ENCODE measurements around the gene SENP3. TPM values are rescaled to one million over a fixed set of nuclear protein-coding genes. Genes with fewer than 3 reads are reported as not detected.

SENP3 gene
- 61.2 and 74.1 TPM in 2 replicates for total RNA-seq

DNA sequence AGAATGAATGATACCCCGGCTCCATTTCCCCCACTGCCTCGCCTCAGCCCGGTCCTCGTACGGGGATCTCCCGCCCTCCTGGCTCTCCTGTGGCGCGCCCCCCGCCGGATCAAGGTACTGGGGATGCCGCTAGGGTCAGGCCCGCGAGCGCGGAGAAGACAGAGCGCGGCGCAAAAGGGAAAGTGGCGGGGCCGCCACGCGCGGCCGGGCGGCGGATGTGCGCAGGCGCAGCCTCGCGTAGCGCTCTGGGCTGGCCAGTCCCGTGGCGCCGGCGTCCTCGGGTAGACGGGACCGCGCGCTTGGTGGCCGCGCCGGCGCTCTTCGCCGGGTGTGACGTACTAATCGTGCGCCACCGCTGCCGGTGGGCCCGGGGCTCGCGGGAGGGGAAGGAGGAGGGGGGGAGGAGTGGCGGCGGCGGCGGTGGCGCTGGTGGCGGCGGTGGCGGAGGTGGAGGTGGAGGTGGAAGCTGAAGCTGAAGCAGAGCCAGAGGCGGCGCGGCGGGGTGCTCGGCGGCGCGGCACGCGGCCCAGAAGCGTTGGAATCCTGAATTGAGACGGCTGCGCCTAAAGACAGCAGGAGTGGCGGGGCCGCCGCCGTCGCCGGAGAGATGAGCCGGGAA lies at the start of gene SENP3:
Gene SENP3 (plus strand): TSS at position 331 of the 619 bp plus-strand sequence. CDS start 1,158 bp downstream, outside the sequence.
- peak; percentile 77 to 94 for DNase-seq (ENCODE audit: low read depth in 2 of 2)

DNA sequence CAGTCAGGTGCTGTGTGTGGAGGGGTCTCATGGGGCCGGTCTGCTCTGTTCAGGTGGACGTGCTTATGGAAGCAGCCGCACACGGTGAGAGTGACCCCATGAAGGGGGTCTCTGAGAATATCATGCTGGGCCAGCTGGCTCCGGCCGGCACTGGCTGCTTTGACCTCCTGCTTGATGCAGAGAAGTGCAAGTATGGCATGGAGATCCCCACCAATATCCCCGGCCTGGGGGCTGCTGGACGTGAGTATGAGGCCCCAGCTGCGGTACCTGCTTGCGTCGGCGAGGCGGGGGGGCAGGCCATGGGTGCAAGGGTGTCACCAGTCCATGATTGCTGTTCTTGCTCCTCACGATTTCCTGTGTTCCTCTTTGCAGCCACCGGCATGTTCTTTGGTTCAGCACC lies 49.6 kb upstream of the SENP3 start:
- DNase-seq (ENCODE audit: low read depth in 2 of 2) = no peak

DNA sequence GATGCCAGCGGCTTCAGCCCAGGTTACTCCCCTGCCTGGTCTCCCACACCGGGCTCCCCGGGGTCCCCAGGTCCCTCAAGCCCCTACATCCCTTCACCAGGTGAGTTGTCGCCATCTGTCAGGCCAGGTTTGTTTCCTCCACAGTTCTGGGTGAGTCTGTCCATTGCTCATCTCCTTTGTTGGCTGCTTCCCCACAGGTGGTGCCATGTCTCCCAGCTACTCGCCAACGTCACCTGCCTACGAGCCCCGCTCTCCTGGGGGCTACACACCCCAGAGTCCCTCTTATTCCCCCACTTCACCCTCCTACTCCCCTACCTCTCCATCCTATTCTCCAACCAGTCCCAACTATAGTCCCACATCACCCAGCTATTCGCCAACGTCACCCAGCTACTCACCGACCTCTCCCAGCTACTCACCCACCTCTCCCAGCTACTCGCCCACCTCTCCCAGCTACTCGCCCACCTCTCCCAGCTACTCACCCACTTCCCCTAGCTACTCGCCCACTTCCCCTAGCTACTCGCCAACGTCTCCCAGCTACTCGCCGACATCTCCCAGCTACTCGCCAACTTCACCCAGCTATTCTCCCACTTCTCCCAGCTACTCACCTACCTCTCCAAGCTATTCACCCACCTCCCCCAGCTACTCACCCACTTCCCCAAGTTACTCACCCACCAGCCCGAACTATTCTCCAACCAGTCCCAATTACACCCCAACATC lies 48.7 kb upstream of the SENP3 start:
- DNase-seq (ENCODE audit: low read depth in 2 of 2) = no peak

DNA sequence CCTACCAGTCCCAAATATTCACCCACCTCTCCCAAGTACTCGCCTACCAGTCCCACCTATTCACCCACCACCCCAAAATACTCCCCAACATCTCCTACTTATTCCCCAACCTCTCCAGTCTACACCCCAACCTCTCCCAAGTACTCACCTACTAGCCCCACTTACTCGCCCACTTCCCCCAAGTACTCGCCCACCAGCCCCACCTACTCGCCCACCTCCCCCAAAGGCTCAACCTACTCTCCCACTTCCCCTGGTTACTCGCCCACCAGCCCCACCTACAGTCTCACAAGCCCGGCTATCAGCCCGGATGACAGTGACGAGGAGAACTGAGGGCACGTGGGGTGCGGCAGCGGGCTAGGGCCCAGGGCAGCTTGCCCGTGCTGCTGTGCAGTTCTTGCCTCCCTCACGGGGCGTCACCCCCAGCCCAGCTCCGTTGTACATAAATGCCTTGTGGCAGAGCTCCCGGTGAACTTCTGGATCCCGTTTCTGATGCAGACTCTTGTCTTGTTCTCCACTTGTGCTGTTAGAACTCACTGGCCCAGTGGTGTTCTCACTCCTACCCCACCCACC lies 47.8 kb upstream of the SENP3 start:
- no peak for DNase-seq (ENCODE audit: low read depth in 2 of 2)

DNA sequence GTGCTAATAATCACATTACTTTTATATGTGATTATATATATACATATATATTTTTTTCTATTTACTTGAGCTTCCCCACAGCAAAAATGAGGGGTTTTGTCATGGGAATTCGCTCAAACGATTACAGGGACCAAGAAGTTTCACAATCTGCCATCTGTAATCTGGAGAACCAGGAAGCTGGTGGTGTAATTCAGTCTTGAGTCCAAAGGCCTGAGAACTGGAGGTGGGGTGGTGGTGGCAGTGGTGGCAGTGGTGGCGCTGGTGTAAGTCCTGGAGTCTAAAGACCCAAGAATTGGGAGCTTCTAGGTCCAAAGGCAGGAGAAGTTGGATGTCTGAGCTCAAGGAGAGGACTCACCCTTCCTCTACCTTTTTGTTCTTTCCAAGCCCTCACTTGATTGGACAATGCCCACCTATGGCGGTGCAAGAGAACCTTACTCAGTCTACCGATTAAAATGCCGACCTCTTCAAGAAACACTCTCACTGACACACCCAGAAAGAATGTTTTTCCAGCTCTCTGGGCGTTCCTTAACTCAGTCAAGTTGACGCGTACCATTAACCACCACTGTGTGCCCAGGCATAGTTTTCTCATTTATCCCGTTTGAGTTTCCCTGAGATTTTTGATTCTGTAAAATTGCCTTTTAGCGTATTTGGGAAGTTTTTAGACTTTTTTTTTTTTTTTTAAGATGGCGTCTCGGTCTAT lies 45.7 kb upstream of the SENP3 start:
- DNase-seq (ENCODE audit: low read depth in 2 of 2) = no peak

DNA sequence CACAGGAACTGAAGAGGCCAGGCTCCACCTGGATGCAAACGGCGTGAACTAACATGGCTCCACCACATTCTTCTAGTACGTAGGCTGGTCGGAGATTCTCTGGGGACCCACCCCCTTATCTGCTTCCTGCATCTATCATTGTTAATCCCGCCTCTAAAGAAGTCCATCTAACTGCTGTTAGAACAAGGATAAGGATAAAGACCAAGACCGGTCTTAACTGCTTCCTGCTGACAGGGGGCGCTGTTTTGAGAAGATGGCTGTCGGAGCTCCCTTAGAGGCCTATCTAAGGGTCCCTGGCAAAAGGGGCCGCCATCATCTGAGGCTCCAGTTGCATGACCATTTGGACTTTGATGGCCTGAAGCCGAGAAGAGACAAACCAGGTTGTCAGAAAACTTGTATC lies 38.7 kb upstream of the SENP3 start:
- peak in 1 of 2 donors; percentile 30 for DNase-seq (ENCODE audit: low read depth in 2 of 2)

DNA sequence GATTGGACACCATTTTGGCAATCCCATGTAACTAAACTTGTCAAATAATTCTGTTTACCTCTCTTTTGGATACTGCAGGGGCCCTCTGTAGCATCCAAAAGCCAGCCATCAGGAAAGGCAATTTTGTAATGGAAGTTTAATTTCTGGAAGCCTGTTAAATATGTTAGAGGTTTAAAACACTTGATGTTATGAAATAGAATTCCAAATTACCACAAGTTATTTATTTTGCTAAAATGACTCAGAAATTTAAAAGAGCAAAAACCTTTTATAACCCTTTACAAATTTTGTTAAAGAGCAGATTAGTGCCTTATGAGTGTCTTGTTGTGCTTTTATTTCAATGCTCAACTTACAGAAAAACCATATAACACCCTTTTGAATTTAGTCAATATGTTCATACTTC lies 32.9 kb upstream of the SENP3 start:
- no peak for DNase-seq (ENCODE audit: low read depth in 2 of 2)

DNA sequence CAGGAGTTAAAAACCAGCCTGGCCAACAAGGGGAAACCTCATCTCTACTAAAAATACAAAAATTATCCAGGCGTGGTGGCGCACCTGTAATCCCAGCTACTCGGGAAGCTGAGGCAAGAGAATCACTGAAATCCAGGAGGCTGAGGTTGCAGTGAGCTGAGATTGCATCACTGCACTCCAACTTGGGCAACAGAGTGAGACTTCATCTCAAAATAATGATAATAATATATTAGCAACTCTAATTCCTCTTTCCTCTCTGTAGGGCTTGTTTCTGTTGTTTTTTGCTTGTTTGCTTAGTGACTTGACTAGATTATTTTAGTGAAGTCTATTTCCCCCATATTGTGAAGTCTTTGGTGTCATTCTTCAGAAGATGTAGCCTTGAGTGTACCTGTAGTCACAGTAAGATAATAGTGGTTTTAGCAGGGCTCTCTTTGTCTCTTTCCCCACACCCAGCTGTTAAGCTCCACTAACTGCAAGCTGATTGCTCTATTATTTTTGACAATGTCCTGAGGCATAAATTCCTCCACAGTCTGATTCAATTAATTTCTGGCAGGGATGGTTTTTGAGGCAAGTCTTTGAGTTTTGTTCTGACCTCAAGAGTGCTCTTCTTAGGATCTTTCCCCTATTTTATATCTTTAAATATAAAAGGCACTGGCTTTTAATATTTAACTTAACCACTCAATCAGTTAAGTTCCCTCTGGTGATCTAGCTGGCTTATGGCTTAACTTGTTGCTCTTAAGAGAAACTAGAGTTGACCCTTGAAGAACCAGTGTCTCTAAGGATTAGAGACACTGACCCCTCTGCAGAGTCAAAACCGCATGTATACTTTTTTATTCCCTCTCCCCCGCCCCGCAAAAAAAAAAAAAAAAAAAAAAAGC lies 31.5 kb upstream of the SENP3 start:
- DNase-seq (ENCODE audit: low read depth in 2 of 2) = no peak

DNA sequence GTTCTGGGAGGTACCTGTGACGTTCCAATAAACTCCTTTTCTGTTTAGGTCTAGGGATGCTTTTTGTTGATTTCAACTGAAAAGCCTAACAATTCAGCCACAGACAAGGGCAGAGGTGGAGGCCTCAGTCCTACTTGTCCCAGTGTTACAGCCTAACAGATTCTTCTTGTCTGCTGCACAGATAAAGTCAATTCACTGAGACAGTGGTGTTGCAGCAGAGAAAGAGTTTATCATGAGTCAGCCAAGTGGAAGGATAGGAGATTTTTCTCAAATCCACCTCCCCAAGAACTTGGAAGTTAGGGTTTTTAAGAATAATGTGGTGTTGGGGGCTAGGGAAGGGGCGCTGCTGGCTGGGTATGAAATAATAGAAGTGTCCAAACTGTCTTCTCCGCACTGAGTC lies 23.7 kb upstream of the SENP3 start:
- DNase-seq (ENCODE audit: low read depth in 2 of 2) = no peak

DNA sequence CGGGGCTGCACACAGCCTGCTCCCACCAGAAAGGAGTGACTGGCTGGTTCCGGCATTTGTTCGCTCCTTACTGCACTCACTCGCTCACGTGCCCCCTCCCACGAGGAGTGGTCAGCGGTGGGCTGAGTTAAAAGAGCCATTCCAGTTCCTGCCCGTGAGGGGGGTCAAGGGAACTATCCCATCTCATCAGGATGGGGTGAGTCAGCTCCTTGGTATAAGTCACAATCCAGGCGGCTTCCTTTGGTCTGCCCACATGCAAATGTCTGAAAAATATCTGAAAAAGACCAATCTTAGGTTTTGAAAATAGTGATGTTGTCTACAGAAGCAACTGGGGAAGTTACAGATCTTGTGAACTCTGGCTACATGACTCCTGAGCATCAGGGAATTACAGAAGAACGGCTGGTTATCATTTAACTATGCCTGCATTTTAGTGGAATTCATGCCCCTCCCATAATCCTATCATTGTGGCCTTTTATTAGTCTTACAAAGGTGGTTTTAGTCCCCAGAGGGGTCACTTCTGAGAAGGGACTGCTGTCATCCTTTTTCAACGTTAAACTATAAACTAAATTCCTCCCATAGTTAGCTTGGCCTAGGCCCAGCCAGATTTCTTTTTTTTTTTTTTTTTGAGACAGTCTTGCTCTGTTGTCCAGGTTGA lies 22.7 kb upstream of the SENP3 start:
- DNase-seq (ENCODE audit: low read depth in 2 of 2) = peak in 1 of 2 donors; percentile 47

DNA sequence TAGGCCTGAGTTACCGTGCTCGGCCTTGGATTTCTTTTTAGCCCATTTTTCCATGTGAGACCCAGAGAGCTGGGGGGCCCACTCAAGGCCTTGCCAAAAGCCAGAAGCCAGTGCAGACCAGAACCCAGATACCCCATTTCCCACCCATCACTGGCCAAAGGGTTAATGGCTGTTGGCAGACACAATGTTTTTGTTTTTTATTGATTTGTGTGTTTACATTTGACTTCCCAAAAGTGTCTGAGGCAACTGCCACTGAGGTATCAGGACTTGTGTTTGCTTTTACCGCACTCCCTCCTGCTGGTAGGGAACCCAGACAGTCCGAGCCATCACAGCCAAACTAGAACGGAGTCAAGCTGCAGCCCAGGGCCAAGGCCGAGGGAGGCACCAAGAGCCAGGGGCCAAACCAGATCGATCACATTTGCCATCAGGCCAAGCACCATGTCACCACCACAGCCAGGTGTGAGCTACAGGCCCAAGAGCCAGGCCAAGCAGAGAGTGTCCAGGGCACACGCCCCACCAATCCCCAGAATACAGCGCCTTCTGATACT lies 20.6 kb upstream of the SENP3 start:
- no peak for DNase-seq (ENCODE audit: low read depth in 2 of 2)

DNA sequence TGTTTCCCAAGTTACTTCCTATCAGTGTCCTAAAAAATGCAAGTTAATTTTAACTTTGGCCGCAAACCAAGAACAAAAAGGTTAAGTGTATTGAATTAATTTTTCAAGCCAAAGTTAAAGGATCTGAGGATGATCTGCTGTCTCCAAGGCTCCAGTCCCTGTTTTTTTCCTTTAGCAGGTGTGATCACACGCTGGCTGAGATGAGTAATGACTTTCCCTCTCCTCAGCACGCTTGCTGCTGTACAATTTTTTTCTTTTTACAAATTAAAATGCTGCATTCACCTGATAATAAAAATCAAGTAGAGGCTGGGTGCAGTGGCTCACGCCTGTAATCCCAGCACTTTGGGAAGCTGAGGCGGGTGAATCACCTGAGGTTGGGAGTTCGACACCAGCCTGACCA lies 16.8 kb upstream of the SENP3 start:
- no peak for DNase-seq (ENCODE audit: low read depth in 2 of 2)

DNA sequence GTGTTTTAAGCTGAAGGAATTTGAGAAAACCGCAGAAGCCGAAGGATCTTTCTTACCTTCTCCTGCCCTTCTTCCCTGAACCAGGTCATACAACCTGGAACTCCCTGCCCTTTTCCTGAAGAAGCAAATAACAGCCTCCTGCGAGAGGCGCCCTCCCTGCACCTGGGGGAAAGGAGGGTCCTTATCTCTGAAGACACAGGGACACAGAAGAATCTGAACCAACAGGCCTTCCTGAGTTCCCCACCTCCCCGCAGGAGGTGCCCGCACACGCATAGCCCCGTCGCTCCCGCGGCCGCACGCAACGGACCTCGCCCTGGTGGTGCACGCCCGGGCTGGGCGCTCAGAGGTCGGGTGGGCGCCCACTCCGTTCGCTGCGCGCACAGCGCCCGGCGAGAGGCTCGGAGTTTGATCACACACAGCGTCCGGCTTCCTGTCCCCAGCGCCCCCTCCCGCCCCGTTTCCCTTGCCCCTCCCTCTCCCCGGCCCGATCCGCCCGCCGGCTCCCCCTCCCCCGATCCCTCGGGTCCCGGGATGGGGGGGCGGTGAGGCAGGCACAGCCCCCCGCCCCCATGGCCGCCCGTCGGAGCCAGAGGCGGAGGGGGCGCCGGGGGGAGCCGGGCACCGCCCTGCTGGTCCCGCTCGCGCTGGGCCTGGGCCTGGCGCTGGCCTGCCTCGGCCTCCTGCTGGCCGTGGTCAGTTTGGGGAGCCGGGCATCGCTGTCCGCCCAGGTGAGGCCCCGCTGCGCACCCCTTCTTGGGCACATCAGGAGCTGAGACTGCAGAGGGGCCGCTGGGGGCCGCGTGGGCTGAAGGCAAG lies 12.9 kb upstream of the SENP3 start, which contains the start of gene TNFSF12:
Gene TNFSF12 (plus strand): TSS at position 474 of the 816 bp plus-strand sequence. CDS start 96 bp downstream, at position 570.
- peak in 1 of 2 donors; percentile 52 for DNase-seq (ENCODE audit: low read depth in 2 of 2)

DNA sequence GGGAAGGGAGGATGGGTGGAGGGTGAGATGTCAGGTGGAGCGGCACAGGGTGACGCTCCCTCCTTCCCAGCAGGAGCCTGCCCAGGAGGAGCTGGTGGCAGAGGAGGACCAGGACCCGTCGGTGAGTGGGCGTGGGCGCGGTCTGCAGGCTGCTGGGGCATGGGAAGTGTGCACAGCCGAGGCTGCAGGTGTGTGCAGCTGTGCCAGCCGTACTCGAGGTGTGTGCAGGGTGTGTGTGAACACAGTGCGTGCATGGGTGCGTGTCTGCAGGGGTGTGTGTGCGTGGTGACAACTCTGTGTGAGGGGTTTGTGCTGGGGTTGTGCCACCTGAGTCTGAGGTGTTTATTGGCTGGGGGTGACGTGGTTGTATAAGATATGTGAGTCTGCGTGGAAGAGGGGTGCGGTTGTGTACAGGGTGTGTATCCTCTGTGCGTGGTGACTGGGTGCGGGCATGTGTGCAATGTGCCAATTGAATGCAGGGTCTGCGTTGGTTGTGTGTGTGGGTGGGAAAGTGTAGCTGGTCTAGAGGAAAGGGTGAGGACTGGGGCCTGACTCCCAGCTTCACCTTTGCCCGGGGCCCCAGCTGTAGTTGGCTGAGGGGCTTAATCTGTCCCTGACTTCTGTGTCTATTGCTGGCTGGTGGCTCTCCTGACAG lies 12.2 kb upstream of the SENP3 start:
- no peak for DNase-seq (ENCODE audit: low read depth in 2 of 2)

DNA sequence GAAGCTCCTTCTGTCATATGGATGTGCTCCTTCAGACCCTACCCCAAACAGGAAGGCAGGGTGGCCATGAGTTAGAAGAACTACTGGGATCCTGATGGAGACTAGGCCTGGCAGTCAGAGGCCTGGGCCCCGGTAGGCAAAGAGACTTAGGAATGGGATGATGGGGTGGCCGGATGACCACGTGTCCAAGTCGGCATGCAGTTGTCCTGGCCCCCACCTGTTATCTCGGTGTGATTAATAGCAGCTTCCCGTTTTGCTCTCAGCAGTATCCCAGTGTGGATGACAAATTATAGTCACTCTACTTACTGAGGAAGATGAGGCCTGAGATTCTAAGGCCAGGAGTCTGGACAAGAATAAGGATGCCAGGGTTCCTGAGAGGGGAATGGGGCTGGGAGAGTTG lies 11.4 kb upstream of the SENP3 start:
- DNase-seq (ENCODE audit: low read depth in 2 of 2) = no peak

DNA sequence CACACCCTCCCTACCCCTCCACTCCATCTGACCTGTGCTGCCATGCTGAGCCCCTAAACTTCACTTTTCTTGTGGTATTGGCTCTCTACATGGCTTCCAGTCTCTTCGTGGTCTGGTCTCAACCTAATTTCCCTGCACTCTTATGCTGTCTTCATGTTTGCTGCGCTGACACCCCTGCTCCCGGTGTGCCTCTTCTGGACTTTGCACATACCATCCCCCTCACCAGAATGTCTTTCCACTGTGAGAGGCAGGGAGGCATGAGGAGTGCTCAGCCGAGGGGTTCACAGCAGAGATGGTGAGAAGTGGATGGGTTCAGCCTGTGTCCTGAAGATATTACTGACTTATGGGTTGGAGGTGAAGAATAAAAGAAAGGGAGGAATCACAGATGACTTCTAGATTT lies 10.3 kb upstream of the SENP3 start:
- DNase-seq (ENCODE audit: low read depth in 2 of 2) = no peak

DNA sequence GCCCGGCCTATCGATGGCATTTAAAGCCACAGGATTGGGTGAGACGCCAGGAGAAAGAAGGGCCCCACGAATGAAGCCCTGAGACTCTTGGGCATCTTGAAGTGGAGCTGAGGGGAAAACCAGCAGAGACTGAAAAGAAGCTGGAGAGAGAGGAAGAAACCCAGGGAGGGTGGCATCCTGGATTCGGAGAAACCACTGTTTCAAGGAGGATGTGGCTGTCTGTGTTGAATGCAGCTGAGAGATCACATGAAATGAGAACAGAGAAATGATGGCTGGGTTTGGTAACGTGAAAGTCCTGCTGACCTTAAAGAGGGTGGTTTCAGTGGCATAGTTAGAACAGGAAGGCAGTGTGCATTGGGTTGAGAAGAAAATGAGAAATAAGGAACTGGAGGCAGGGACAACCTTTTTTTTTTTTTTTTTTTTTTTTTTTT lies 9.1 kb upstream of the SENP3 start:
- no peak for DNase-seq (ENCODE audit: low read depth in 2 of 2)

DNA sequence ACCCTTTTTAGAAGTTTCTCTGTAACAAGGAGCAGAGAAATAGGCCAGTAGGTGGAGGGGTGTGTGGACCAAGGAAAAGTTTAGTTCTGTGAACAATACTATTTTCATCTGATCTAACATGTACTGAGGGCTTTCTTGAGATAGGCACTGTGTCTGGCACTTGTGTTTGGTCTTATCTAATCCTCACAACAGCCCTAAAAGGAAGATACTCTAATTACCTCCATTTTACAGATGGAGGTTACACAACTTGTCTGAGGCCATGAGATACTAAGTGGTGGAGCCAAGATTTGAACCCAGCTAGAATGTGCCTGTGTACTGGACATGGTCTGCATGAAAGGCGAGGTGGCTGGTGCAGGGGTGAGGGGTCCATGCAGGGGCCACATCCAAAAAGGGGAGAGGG lies 8.4 kb upstream of the SENP3 start:
- no peak for DNase-seq (ENCODE audit: low read depth in 2 of 2)
